Esophagus (tissue), 2 donors: ENCODE measurements around the gene LCE7A. TPM values are rescaled to one million over a fixed set of nuclear protein-coding genes. Genes with fewer than 3 reads are reported as not detected.

ENCODE experiments used
- polyA plus RNA-seq, 2 donors: library from polyadenylated mRNA; stranded (reverse); fragments of 200-250 nt; gene quantifications; one replicate each; pipeline ENCODE4 v1.2.3, GENCODE V29; 2013
- donor health status: healthy with polysubstance abuse.
- donor health status: Bipolar disorder and iron deficiency.

Gene LCE7A
- polyA plus RNA-seq, 2 donors, result not detected

Other genes starting within 250 kb of the LCE7A start
- gene LCE3B, start 246.2 kb upstream of the LCE7A start, polyA plus RNA-seq, result not detected
- gene LCE3A, start 236.9 kb upstream of the LCE7A start, polyA plus RNA-seq, result not detected
- not detected for gene LCE2D, start 196.6 kb upstream of the LCE7A start, polyA plus RNA-seq
- gene LCE2C, start 184.7 kb upstream of the LCE7A start, polyA plus RNA-seq, result not detected
- not detected for gene LCE2B, start 173.9 kb upstream of the LCE7A start, polyA plus RNA-seq
- not detected for gene LCE2A, start 161.7 kb upstream of the LCE7A start, polyA plus RNA-seq
- gene LCE4A, start 151.8 kb upstream of the LCE7A start, polyA plus RNA-seq, result not detected
- gene KPRP, start 102.0 kb upstream of the LCE7A start, polyA plus RNA-seq, result 10 to 100 TPM in 1 of 2 donors, under 1 TPM in 1; 0.44 to 23.9 TPM
- not detected for gene LCE1F, start 84.9 kb upstream of the LCE7A start, polyA plus RNA-seq
- gene LCE1E, start 73.7 kb upstream of the LCE7A start, polyA plus RNA-seq, result under 1 TPM in 1 of 2 donors, not detected in 1; 0.04 TPM
- not detected for gene LCE1D, start 63.3 kb upstream of the LCE7A start, polyA plus RNA-seq
- gene LCE1C, start 53.3 kb upstream of the LCE7A start, polyA plus RNA-seq, result under 1 TPM in 1 of 2 donors, not detected in 1; 0.32 TPM
- not detected for gene LCE1B, start 48.0 kb upstream of the LCE7A start, polyA plus RNA-seq
- not detected for gene LCE1A, start 32.5 kb upstream of the LCE7A start, polyA plus RNA-seq
- not detected for gene LCE6A, start 17.1 kb upstream of the LCE7A start, polyA plus RNA-seq
- gene SMCP, start 18.3 kb downstream of the LCE7A start, polyA plus RNA-seq, result not detected
- 100 to 1,000 TPM; 161 to 344 TPM for gene IVL, start 48.5 kb downstream of the LCE7A start, polyA plus RNA-seq
- 1 to 10 TPM; 1.1 to 4.2 TPM for gene SPRR5, start 87.2 kb downstream of the LCE7A start, polyA plus RNA-seq
- gene SPRR4, start 110.7 kb downstream of the LCE7A start, polyA plus RNA-seq, result under 1 TPM in 1 of 2 donors, not detected in 1; 0.48 TPM
- gene SPRR1A, start 124.1 kb downstream of the LCE7A start, polyA plus RNA-seq, result 1,000 to 10,000 TPM; 3,249 to 3,812 TPM
- gene SPRR3, start 141.8 kb downstream of the LCE7A start, polyA plus RNA-seq, result over 10,000 TPM; 18,496 to 19,645 TPM
- 1,000 to 10,000 TPM; 2,433 to 2,781 TPM for gene SPRR1B, start 171.2 kb downstream of the LCE7A start, polyA plus RNA-seq
- 1,000 to 10,000 TPM; 1,582 to 3,252 TPM for gene SPRR2D, start 181.1 kb downstream of the LCE7A start, polyA plus RNA-seq
- gene SPRR2A, start 197.5 kb downstream of the LCE7A start, polyA plus RNA-seq, result 1,000 to 10,000 TPM; 3,933 to 4,263 TPM
- 10 to 100 TPM; 10.9 to 75.1 TPM for gene SPRR2B, start 211.6 kb downstream of the LCE7A start, polyA plus RNA-seq
- 1,000 to 10,000 TPM; 1,279 to 1,684 TPM for gene SPRR2E, start 234.5 kb downstream of the LCE7A start, polyA plus RNA-seq